NCI-H526 (cell line): ENCODE measurements around the gene DEK.
"Not testable (repeated sequence)": the region's sequence is repeated elsewhere in the genome, so short reads cannot be mapped to it uniquely, and the experiment has no call there.

Source experiments
- DNase-seq, 2 experiments: peaks; one replicate each; lab custom pipeline; 2025; lab: John Stamatoyannopoulos, UW

DEK gene

DNA sequence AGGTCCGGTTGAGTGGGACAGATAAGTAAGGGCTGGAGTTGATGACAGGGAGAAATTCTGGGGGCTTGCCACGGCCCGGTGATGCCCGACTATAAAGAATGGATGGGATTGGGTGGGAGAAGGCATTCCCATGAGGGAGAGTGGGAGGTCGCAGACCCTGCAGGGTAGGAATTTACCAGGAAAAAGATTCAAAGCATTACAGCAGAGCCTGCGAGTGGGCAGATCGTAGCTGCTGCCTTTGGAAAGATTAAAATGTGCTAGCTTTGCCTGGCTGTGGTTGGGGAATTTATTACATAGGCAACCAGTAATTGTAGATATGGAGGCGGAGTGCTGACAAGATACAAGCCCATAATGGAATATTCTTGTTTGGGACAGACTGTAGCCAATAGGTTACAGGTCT lies 59.6 kb downstream of the DEK start:
- no peak for DNase-seq

DNA sequence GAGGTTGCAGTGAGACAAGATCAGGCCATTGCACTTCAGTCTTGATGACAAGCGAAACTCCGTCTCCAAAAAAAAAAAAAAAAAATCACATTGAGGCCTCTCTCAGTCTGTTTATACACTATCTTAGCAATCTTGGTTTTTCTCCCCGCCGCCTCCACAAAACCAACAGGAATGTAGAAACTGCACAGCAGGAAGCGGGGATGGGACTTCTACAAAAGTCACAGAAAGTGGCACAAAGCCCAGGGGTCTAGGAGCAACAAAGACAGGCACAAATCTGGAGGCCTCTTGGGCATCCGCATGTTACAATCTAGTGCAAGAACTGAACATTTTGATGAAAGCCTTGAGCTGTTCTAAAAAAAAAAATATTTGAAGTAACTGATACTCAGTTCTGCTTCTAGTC lies 60.5 kb downstream of the DEK start:
- no peak for DNase-seq

DNA sequence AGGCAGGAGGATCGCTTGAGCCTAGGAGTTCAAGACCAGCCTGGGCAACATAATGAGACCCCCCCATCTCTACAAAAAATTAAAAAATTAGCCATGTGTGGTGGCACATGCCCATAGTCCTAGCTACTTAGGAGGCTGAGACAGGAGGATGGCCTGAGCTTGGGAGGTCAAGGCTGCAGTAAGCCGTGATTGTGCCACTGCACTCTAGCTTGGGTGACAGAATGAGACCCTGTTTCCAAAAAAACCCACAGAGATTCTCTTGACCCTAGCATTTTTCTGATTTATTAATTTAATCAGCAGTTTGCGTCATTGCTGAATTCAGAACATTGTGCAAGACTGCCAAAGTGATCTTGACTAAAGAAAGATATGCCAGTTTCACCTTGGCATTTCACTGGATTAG lies 72.3 kb downstream of the DEK start:
- DNase-seq: no peak

DNA sequence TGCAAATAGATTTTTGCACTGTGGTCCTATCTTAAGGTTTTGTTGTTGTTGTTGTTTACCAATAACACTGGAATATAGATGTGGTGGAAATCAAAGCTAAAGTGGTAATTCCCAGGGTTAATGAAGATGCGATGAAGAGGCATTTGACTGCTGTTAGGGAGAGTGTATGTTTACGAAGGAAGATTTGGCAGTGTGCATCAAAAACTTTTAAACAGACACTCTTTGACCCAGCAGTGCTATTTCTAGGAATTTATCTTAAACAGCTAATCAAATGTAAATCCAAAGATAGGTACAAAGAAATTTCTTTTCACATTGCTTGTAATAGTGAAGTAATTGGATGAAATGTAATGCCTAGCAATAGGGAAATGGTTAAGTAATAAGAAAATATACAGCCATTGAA lies 75.1 kb downstream of the DEK start:
- DNase-seq: no peak

DNA sequence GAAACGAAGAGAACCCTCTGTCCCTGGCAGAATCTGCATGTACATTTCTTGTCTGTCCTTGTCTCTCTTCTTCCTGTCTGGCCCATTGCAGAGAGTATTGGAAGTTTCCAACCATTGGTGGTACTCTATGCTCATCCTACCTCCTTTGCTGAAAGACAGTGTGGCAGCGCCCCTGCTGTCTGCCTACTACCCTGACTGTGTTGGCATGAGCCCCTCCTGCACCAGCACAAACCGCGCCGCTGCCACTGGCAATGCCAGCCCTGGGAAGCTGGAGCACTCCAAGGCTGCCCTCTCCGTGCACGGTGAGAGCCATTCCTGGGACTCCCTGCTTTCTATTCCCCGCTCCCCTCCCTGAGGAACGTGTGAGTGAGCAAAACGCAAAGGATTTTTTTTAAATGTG lies 76.6 kb downstream of the DEK start:
- no peak for DNase-seq

DNA sequence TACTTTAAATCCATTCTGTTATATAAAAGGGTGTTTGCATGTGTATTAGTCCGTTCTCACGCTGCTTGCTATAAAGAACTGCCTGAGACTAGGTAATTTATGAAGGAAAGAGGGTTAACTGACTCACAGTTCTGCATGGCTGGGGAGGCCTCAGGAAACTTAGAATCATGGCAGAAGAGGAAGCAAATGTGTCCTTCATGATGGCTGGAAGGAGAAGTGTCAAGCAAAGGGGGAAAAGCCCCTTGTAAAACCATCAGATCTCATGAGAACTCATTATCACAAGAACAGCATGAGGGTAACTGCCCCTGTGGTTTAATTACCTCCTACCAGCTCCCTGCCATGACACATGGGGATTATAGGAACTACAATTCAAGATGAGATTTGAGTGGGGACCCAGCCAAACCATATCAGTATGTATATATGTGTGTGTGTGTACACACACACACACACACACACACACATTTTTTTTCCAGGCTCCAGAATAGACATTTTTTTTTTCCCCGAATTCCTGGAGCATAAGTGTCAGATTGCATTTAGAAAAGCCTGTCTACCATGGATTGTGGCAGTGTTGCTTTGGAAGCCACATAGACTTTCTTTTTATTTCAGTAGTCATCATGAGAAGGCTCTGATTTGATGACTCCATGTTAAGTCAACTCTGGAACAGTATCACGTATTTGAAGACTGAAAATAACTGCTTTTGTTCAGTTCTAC lies 77.6 kb downstream of the DEK start:
- no peak for DNase-seq

DNA sequence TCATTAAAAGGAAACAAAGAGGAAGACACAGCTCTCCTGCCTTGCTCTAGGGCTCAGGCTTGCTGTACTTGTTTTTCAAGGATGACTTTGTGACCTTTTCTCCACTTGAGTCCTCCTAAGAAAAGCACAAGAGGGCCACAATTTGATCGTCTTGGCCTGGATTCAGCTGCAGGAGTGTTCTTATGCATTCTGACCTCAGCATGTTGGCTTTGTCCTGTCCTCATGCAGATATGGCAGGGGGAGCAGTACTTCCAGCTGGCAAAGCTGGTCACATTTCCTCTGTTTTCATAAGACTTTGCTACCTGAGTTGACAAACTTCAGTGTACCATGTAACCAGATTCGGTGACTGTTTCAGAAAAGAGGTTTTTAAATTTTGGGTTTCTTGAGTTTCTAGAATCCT lies 78.3 kb downstream of the DEK start:
- DNase-seq: no peak

DNA sequence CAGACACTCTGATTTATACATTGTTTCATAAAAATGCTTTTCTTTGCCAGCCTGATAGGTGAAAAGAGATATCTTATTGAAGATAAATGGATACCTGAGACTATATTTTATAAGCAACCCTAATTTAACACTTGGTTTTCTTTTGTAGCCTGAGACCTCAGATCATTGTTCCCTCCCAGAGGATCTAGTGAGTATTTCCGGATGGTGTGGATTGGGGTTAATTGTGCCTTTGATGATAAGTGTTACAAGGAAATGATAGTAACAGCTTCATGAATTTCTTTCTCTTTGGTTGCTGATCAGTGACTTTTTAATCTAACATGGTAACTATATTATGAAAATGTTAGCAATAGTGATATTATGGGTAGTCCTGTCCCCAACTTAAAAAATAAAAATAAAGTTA lies 78.7 kb downstream of the DEK start:
- no peak for DNase-seq

DNA sequence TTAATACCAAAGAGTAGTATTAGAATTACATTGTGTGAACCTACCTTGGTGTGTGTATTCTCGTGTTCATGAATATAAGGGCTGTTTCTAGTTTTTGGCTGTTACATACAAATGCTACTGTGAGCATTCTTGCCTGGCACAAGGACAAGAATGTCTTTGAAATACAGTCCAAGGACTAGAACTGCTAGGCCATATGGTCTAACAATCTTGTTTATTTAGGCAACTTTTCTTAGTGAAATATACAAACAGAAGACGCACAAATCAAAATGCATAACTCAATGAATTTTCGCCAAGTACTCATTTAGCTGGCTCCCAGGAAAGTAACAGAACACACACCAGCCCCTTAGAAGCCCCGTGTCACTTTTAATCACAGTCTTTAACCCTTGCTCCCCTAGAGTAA lies 80.6 kb downstream of the DEK start:
- DNase-seq: no peak

DNA sequence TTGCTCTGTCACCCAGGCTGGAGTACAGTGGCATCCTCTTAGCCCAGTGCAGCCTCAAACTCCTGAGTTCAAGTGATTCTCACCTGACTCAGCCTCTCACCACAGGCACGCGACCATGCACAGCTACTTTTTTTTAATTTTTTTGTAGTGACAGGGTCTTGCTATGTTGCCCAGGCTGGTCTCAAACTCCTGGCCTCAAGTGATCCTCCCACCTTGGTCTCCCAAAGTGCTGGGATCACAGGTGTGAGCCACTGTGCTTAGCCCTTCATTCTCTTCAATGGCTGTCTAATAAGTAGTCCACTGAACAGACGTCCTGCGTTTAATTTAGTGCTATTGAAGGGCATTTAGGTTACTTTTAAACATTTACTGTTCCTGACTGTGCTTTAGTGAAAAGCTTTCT lies 81.8 kb downstream of the DEK start:
- no peak for DNase-seq

DNA sequence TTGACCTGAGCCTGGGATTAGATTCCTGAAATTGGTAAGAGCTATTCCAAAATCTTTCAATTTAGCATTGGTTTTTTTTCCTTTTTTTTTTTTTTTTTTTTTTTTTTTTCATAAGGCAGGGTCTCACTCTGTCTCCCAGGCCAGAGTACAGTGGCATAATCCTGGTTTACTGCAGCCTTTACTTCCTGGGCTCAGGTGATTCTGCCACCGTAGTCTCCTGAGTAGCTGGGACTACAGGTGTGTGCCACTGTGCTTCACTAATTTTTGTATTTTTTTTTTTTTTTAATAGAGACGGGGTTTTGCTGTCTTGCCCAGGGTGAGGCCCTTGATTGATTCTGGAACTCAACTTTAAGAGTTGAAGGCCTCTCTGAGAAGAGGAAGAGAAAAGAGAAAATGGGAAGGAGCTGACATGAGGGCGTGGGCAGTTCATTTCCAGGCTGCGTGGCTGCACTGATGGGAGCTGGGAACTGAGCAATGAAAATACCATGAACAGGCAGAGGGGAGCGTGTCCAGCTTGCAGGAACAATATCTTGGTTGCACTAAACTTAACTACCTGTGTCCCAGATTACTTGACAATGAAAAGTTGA lies 84.5 kb downstream of the DEK start:
- no peak for DNase-seq

DNA sequence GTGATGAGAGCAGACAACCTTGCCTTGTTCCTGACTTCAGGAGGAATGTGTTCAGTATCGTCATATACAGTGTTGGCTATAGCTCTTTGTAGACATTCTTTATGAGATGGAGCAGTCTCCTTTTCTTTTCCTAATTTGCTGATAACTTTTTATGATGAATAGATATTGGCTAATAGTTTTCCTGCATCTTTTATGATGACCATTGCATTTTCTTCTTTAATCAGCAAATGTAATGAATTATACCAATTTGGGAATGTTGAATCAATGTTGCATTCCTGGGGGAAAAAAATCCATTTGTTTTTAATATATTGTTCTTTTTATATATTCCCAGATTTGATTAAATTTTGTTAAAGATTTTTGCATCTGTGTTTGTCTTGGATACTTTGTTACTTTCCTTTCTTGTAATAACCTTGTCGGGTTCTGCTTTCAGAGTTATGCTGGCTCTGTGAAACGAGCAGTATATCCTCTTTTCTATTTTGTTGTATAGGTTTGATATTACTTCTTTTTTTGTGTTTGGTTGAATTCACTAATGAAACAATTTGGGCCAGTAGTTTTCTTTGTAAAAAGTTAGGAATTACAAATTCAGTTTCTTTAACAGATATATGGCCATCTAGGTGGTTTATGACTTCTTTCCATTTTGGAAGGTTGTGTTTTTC lies 85.2 kb downstream of the DEK start:
- no peak for DNase-seq

DNA sequence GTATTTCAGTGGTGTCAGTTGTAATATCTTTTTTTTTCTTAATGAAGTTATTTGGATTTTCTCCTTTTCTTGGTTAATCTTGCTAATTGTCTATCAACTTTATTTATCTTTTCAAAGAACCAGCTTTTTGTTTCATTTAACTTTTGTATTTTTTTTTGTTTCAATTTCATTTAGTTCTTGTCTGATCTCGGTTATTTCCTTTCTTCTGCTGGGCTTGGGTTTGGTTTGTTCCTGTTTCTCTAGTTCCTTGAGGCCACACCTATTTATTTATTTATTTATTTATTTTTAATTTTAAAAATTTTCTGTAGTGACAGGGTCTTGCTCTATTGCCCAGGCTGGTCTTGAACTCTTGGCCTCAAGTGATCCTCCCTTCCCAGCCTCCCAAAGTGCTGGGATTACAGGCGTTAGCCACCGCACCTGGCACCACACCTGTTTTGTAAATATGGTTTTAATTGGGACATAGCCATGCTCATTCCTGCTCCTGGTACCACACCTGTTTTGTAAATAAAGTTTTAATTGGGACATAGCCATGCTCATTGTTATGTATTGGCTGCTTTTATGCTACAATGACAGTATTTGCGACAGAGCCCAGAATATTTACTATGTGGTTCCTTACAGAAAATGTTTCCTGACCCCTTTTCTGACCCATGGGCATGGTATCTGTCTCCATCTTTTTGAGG lies 86.9 kb downstream of the DEK start:
- DNase-seq: no peak

DNA sequence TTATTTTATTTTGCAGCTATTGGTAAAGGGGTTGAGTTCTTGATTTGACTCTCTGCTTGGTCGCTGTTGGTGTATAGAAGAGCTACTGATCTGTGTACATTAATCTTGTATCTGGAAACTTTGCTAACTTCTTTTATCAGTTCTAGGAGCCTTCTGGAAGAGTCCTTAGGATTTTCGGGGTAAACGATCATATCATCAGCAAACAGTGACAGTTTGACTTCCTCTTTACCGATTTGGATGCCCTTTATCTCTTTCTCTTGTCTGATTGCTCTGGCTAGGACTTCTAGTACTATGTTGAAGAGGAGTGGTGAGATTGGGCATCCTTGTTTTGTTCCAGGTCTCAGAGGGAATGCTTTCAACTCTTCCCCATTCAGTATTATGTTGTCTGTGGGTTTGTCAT lies 88.1 kb downstream of the DEK start:
- DNase-seq: not testable (repeated sequence)
